ENCODE results near the gene ZBTB6. TPM values are rescaled to one million over a fixed set of nuclear protein-coding genes. Genes with fewer than 3 reads are reported as not detected.

ZBTB6 gene
- total and polyA plus RNA-seq, 7 donors: 3.0 to 14.5 (median 7.1) TPM

DNA sequence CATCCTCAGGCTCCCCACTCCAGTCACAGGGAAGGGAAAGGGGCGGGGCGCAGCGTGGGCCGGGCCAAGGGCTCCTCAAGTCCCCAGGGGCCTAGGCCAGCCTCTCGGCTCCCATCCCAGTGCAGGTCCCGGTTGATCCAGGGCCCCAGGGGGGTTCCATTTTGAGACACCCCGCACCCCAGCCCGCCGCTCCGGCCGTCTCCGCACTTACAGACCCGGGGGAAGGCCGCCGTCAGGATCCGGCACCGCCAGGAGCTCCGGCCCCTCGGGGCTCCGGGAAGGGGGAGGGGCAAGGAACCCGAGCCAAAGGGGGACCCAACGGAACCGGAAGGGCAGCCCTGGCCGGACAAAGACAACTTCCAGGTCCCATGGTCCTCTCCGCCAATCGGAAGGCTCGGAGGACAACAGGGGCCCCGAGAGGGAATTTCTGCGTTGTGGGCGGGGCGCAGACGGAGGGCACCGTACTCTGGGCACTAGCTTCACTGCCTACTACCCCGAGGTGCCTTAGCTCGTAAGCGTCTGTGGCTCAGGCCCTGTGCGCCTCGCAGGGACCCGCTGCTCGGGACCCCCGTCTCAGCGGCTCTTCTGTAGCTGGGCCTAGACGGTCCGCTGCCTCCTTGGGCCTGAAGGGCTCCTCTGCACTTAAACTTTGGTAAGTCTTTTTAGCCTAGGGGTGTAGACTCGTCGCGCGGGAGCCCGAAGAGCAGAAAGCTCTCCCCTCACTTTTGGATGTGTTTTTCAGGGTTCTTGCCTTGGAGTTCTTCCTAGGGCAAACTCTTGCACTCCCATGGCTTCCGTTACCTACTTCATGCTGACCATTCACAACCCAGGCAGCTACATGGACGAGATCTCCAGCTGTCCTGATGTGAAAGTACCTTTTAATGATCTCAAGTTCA lies 18.4 kb upstream of the ZBTB6 start, which contains the start of gene ZBTB26:
ZBTB26 (minus strand) TSS at position 287 of the 896 bp plus-strand sequence. CDS start 11,578 bp downstream, outside the sequence.
- Histone ChIP-seq H3K27ac (peak within 1 kb of the TSS; percentile 77 to 90 (median 89)), H3K36me3 (peaks cover 0 to 3% (median 1%) of the 10 kb centered on the region in 4 donors), H3K27me3 (no peaks in the 10 kb centered on the region), H3K4me3 (peak within 1 kb of the TSS; percentile 80 to 93 (median 90)), H3K4me1 (peaks cover 0 to 41% (median 34%) of the 10 kb centered on the region in 4 donors), H3K9me3 (no peaks in the 10 kb centered on the region)
- TF ChIP-seq POLR2A (IDR thresholded peaks at IDR 0.05): no peak
- peak in 1 of 4 donors; percentile 15 for TF ChIP-seq EP300 (IDR thresholded peaks at IDR 0.05)
- peak; percentile 53 to 82 (median 75) for TF ChIP-seq POLR2AphosphoS5 (IDR thresholded peaks at IDR 0.05)
- intact Hi-C loops (cut with DNase I): no loop called here
- 0 to 1% methylated on average over 51 of the region's 51 CpGs for WGBS, 2 donors
- DNase-seq: peak; percentile 97

DNA sequence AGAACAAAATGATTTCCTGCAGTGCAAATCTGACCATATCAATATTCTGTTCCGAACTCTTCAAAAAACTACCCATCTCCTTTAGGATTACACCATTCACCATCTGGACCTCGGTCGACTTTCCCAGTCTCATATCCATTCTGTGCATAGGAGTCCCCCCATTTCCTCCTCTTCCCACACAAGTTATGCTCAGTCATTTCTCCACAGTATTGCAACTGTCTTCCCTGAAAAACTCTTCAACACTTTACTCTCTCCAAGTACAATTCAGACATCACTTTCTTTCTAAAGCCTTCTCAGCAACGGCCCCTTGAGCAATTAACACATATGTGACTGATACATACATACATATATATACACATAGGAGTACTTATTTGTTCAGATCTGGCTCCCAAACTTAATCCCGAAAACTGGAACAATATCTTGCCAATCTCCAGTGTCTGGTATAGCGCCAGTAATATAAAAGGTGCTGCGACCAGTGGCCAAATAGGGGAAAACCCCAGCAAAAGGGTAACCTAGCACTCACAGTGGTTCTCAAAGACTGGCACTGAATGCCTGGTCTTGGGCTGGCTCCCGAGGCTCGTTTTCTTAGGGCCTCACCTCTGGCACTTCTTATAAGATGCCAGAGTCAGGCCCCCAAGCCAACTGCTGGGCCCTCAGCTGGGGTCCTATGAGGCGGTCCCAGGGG lies 17.6 kb upstream of the ZBTB6 start:
- intact Hi-C loops (cut with DNase I): no loop called here
- H3K27ac ChIP-seq: peak overlapping the region; percentile 77 to 90 (median 89)
- TF ChIP-seq POLR2AphosphoS5 (IDR thresholded peaks at IDR 0.05): no peak
- TF ChIP-seq, protein P1, sequence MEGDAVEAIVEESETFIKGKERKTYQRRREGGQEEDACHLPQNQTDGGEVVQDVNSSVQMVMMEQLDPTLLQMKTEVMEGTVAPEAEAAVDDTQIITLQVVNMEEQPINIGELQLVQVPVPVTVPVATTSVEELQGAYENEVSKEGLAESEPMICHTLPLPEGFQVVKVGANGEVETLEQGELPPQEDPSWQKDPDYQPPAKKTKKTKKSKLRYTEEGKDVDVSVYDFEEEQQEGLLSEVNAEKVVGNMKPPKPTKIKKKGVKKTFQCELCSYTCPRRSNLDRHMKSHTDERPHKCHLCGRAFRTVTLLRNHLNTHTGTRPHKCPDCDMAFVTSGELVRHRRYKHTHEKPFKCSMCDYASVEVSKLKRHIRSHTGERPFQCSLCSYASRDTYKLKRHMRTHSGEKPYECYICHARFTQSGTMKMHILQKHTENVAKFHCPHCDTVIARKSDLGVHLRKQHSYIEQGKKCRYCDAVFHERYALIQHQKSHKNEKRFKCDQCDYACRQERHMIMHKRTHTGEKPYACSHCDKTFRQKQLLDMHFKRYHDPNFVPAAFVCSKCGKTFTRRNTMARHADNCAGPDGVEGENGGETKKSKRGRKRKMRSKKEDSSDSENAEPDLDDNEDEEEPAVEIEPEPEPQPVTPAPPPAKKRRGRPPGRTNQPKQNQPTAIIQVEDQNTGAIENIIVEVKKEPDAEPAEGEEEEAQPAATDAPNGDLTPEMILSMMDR (IDR thresholded peaks at IDR 0.05): no peak
- TF ChIP-seq EP300 (IDR thresholded peaks at IDR 0.05): no peak
- no peak for TF ChIP-seq POLR2A (IDR thresholded peaks at IDR 0.05)
- H3K4me1 ChIP-seq: peaks cover 0 to 41% (median 34%) of the 10 kb centered on the region in 4 donors
- peak overlapping the region; percentile 80 to 93 (median 90) for H3K4me3 ChIP-seq
- H3K27me3 ChIP-seq: no peaks in the 10 kb centered on the region
- WGBS, 2 donors: 24 to 27% methylated on average over 10 of the region's 10 CpGs
- no peaks in the 10 kb centered on the region for H3K9me3 ChIP-seq
- H3K36me3 ChIP-seq: no peaks in the 10 kb centered on the region
- DNase-seq: no peak

DNA sequence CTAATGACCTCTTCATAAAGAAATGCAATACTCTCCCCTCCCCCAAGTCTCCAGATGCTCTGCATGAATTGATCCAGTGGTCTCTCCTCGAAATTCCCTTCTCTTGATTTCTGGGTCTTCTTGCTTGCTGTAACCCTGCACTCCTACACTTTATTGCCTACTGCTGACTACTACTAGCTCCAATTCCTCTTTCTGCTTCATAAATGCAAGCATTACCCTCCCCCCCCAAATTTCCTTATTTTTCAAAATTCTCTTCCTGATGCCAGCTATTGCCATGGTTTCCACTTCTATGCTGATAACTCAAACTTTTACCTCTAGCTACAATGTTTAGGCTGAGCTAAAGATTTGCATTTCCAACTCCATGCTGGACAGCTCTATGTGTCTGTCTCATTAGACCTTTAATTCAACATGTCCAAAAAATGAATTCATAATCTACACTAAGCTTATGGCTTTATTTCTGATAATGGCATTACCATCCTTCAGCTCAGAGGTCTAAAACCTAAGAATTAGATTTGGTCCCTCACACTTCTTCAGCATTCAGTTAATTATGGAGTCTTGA lies 16.8 kb upstream of the ZBTB6 start:
- intact Hi-C loops (cut with DNase I): no loop called here
- no peaks in the 10 kb centered on the region for H3K27me3 ChIP-seq
- H3K4me3 ChIP-seq: no peak overlapping the region
- peaks cover 0 to 41% (median 34%) of the 10 kb centered on the region in 4 donors for H3K4me1 ChIP-seq
- TF ChIP-seq EP300 (IDR thresholded peaks at IDR 0.05): no peak
- TF ChIP-seq, protein P1 (IDR thresholded peaks at IDR 0.05): no peak
- TF ChIP-seq POLR2AphosphoS5 (IDR thresholded peaks at IDR 0.05): no peak
- no peak for TF ChIP-seq POLR2A (IDR thresholded peaks at IDR 0.05)
- no peak overlapping the region for H3K27ac ChIP-seq
- no peaks in the 10 kb centered on the region for H3K9me3 ChIP-seq
- no peaks in the 10 kb centered on the region for H3K36me3 ChIP-seq
- WGBS, 2 donors: 86 to 87% methylated on average over 1 of the region's 1 CpG
- DNase-seq: no peak

DNA sequence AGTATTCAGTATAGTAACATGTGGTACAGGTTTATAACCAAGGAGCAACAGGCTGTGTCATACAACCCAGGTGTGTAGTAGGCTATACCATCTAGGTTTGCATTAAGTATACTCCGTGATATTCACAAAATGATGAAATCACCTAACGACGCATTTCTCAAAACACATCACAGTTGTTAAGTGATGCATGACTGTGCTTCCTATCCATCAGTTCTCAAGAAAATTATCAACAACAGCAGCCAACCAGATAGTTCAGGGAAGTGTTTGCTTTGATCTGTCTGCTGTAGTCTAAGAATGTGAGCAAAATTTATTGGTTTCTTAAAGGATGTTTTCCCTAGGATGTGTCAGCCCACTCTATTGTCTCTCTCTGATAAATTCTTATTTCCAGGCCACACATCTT lies 10.8 kb upstream of the ZBTB6 start:
- Histone ChIP-seq H3K27me3 (no peaks in the 10 kb centered on the region), H3K9me3 (no peaks in the 10 kb centered on the region), H3K27ac (no peak overlapping the region), H3K4me3 (no peak overlapping the region), H3K4me1 (no peaks in the 10 kb centered on the region), H3K36me3 (peaks cover 0 to 12% (median 6%) of the 10 kb centered on the region in 4 donors)
- no peak for DNase-seq
- intact Hi-C loops (cut with DNase I): no loop called here
- TF ChIP-seq POLR2AphosphoS5 (IDR thresholded peaks at IDR 0.05) (no peak), POLR2A (IDR thresholded peaks at IDR 0.05) (no peak), EP300 (IDR thresholded peaks at IDR 0.05) (no peak)
- TF ChIP-seq, protein P1 (IDR thresholded peaks at IDR 0.05): no peak
- 87 to 90% methylated on average over 3 of the region's 3 CpGs for WGBS, 2 donors

All from sigmoid colon (tissue), 7 donors.